H54 (cell line): ENCODE data around the gene PTH2.

ENCODE experiments used
- DNase-seq: peaks from one replicate; pipeline ENCODE4 v3.0.0; 2011; ENCODE audit warnings: low spot score, mixed read lengths; ENCODE audit not compliant: insufficient read length
- FAIRE-seq: peaks from 3 replicates; lab custom pipeline; 2011; peaks lifted over from hg19 to GRCh38; lab: Jason Lieb, UNC
- POLR2A ChIP-seq: IDR thresholded peaks from 2 replicates; pipeline ENCODE4 v1.6.1; 2011; ENCODE audit warnings: low read depth, mild to moderate bottlenecking, low read length

The PTH2 gene

GRCh38 chr19:49400029-49400428 lies 23.2 kb downstream of the PTH2 start:
- FAIRE-seq (no peak), DNase-seq (no peak)
- no peak for TF ChIP-seq POLR2A

GRCh38 chr19:49398931-49399330 lies 24.3 kb downstream of the PTH2 start:
- no peak for FAIRE-seq
- no peak for TF ChIP-seq POLR2A
- no peak for DNase-seq

- FAIRE-seq (no peak), DNase-seq (no peak)
- no peak for TF ChIP-seq POLR2A
Measured at GRCh38 chr19:49398001-49398615, 25.1 kb downstream of the PTH2 start.

GRCh38 chr19:49396738-49397505 lies 26.3 kb downstream of the PTH2 start:
- DNase-seq (no peak), FAIRE-seq (no peak)
- TF ChIP-seq POLR2A = no peak

GRCh38 chr19:49395581-49396407 lies 27.4 kb downstream of the PTH2 start:
- FAIRE-seq (no peak), DNase-seq (no peak)

GRCh38 chr19:49393881-49394280 lies 29.4 kb downstream of the PTH2 start:
- no peak for TF ChIP-seq POLR2A
- no peak for FAIRE-seq
- DNase-seq = no peak

More at GRCh38 chr19:49395581-49396407, 27.4 kb downstream of the PTH2 start:
- no peak for TF ChIP-seq POLR2A

GRCh38 chr19:49391581-49392399 lies 31.5 kb downstream of the PTH2 start:
- peak; percentile 77 for FAIRE-seq
- no peak for TF ChIP-seq POLR2A

GRCh38 chr19:49390929-49391359 lies 32.3 kb downstream of the PTH2 start:
- no peak for DNase-seq
- no peak for TF ChIP-seq POLR2A
- FAIRE-seq = no peak

More at GRCh38 chr19:49391581-49392399, 31.5 kb downstream of the PTH2 start:
- peak; percentile 90 for DNase-seq

- FAIRE-seq (no peak), DNase-seq (no peak)
- no peak for TF ChIP-seq POLR2A
Measured at GRCh38 chr19:49390131-49390928, 32.9 kb downstream of the PTH2 start.

- DNase-seq = no peak
- TF ChIP-seq POLR2A = no peak
- no peak for FAIRE-seq
Measured at GRCh38 chr19:49389406-49389805, 33.8 kb downstream of the PTH2 start.

- DNase-seq (no peak), FAIRE-seq (no peak)
- TF ChIP-seq POLR2A = no peak
Measured at GRCh38 chr19:49387936-49388372, 35.3 kb downstream of the PTH2 start, which contains the start of gene KASH5. Gene KASH5 (plus strand): TSS chr19:49388249. CDS start chr19:49390884, 2,635 bp downstream.

- TF ChIP-seq POLR2A = no peak
- no peak for FAIRE-seq
- no peak for DNase-seq
Measured at GRCh38 chr19:49383599-49383998, 39.6 kb downstream of the PTH2 start.
